ENCODE measurements around the gene ECE1.

DNA sequence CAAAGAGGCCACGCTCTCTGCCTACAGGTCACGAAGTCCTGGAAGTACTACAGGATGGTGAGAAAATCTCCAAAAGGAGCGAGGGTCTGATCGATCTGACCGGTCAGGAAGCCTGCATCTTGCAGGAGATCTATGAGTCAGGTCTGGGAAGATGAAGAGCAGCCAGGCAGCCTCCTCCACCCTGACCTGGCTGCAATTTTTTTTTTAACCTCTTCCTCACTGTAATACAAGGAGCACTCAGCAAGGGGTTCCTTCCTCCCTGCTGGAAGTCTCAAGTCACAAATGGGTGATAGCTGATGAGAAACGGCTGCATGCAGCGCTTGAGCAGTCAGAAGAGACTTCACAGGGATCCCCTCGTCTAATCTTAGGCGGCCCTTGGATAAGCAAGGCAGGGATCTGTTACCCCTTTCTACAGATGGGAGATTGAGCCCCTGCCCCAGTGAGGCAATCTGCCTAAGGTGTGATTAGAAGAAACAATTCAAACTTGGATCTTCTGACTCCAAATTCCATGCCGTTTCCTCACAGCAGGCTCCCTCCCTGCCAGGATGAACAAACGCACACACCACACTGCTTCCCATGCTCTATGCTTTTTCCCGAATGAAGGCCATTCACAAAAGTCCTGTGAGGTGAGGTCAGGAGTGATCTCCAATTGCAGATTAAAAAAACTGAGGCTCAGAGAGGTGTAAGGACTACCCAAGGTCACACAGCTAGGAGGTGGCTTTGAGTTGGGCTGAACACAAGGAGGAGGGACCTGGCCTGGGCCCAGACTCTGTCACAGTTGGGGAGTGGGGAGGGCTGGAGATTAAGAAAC, 48.3 kb downstream of the ECE1 start:
- TF ChIP-seq EZH2phosphoT487 (IDR thresholded peaks at IDR 0.05; ENCODE audit: insufficient read depth, low read depth) (no peak), EZH2 (IDR thresholded peaks at IDR 0.05; ENCODE audit: insufficient read depth, poor library complexity, severe bottlenecking) (no peak)
